ENCODE data around the gene MYOZ2. TPM values are rescaled to one million over a fixed set of nuclear protein-coding genes. Genes with fewer than 3 reads are reported as not detected.

MYOZ2 gene
- total and polyA plus RNA-seq, 2 donors (not counting 3 experiments of a cell fraction or from before 2014, with no cell fraction given): 0.11 to 0.13 TPM

- H3K9me1 ChIP-seq (replicated peaks; ENCODE audit: control insufficient read depth, extremely low read depth, insufficient read depth, low read length): peaks cover 5% of the 10 kb centered on the region
- dilution Hi-C loops (cut with MboI; ENCODE audit: extremely low pct_ligation_motif_present, low sequenced_read_pairs) (no loop called here), intact Hi-C loops (cut with micrococcal nuclease) (loop anchor here (5.0 kb wide), 1 partner anchor 50 kb away; no protein-coding TSS in a partner anchor)
- no peak overlapping the region for H3K27ac ChIP-seq (ENCODE audit: insufficient read depth, low read depth, low read length)
- no peak for DNase-seq (ENCODE audit: low read depth, low spot score)
- CTCF ChIA-PET: interaction anchor here (1.0 to 1.5 kb wide), 2 partner anchors 19 to 192 kb away, joined by 3 to 4 read pairs; no protein-coding TSS in a partner anchor
- no peaks in the 10 kb centered on the region for H3K27me3 ChIP-seq (ENCODE audit: control insufficient read depth in 2 of 2, insufficient read depth in 2 of 2, low read length in 2 of 2)
- H3K9ac ChIP-seq (replicated peaks; ENCODE audit: extremely low read depth, insufficient read depth, low read length): no peak overlapping the region
- BruUV-seq (replicated peaks): no TSS peak
- peaks cover 65% of the 10 kb centered on the region for H3K79me2 ChIP-seq (ENCODE audit: control insufficient read depth, insufficient read depth, low read length)
- FAIRE-seq: no peak
- H2AFZ ChIP-seq (ENCODE audit: low read depth, low read length): no peak overlapping the region
- peaks cover 2% of the 10 kb centered on the region for H4K20me1 ChIP-seq (replicated peaks; ENCODE audit: control insufficient read depth, extremely low read depth, insufficient read depth, low read length)
- TF ChIP-seq EZH2 (IDR thresholded peaks at IDR 0.05; ENCODE audit: borderline replicate concordance, low read depth, low read length, severe bottlenecking): no peak
- no peak for TF ChIP-seq POLR2A (IDR thresholded peaks at IDR 0.05; ENCODE audit: low read depth, low read length)
- TF ChIP-seq MAX (IDR thresholded peaks at IDR 0.05; ENCODE audit: insufficient read depth, insufficient read length): no peak
- TF ChIP-seq CTCF (IDR thresholded peaks at IDR 0.05; ENCODE audit: extremely low read depth in 1 of 2, insufficient read depth in 1 of 2, low read depth in 1 of 2, low read length in 2 of 2): no peak
- no peak for TF ChIP-seq JUN (IDR thresholded peaks at IDR 0.05; ENCODE audit: borderline replicate concordance, insufficient read depth, insufficient read length, low read depth)
- no peak for TF ChIP-seq FOS (IDR thresholded peaks at IDR 0.05; ENCODE audit: borderline replicate concordance, insufficient read depth, low read length)
- TF ChIP-seq MYC (IDR thresholded peaks at IDR 0.05; ENCODE audit: low read depth, low read length): no peak
- no peak for TF ChIP-seq POLR2AphosphoS5 (IDR thresholded peaks at IDR 0.05; ENCODE audit: insufficient read depth, low read depth, low read length)
- no peak for TF ChIP-seq GATA2 (IDR thresholded peaks at IDR 0.05; ENCODE audit: insufficient read depth, insufficient read length, low read depth, low read length)
- H3K4me3 ChIP-seq (replicated peaks in 1 of 3; ENCODE audit: insufficient read depth in 1 of 3, low read depth in 1 of 3, low read length in 3 of 3): no peak overlapping the region
- no peak overlapping the region for H3K4me2 ChIP-seq (ENCODE audit: insufficient read depth, low read length)
- peaks cover 2 to 8% of the 10 kb centered on the region in 2 experiments for H3K36me3 ChIP-seq (ENCODE audit: control insufficient read depth in 2 of 2, extremely low read depth in 1 of 2, insufficient read depth in 2 of 2, low read length in 2 of 2)
- no peaks in the 10 kb centered on the region for H3K9me3 ChIP-seq (replicated peaks; ENCODE audit: control insufficient read depth, insufficient read depth, low read length)
- POLR2A ChIA-PET: no interaction called here
- H3K4me1 ChIP-seq (ENCODE audit: control insufficient read depth, extremely low read depth, insufficient read depth, low read length): peaks cover 26% of the 10 kb centered on the region
Measured at GRCh38 chr4:119232286-119232685, 96.7 kb downstream of the MYOZ2 start.

All from endothelial cell of umbilical vein (primary cell).